Epithelial cell of esophagus (primary cell): Measurements from ENCODE around the gene REEP6.

ENCODE experiments used
- DNase-seq: peaks from one replicate; pipeline ENCODE4 v3.0.0; 2010; ENCODE audit warnings: low read depth
- H3K4me3 ChIP-seq: 2 replicates; pipeline ENCODE4 v1.5.1; 2011; ENCODE audit warnings: mild to moderate bottlenecking, low read length, control low read depth
- TF ChIP-seq, protein P1 (sequence below): IDR thresholded peaks from 2 replicates; pipeline ENCODE4 v1.5.1; 2011; ENCODE audit warnings: low read depth, mild to moderate bottlenecking, low read length, control low read depth, inconsistent platforms; ENCODE audit not compliant: insufficient read depth; ENCODE audit errors: missing control alignments

The REEP6 gene

GRCh38 chr19:1524972-1525325 is 34.0 kb downstream of the REEP6 start:
- H3K4me3 ChIP-seq: no peak overlapping the region

DNA sequence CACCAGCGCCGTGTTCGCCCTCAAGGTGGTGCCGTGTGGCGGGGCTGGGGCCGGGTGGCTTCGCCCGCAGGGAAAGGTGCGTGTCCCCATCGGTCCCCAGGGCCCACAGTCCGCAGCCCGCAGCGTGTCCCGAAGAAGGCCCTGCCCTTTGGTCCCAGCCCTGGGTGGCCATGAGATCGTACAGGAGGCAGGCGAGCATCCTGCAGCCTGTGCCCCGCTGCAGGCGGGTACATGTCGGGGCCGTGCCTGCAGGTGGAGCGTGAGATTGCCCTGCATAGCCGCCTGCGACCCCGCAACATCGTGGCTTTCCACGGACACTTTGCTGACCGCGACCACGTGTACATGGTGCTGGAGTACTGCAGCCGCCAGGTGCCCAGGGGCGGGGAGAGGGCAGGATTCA is 34.4 kb downstream of the REEP6 start:
- TF ChIP-seq, protein P1, sequence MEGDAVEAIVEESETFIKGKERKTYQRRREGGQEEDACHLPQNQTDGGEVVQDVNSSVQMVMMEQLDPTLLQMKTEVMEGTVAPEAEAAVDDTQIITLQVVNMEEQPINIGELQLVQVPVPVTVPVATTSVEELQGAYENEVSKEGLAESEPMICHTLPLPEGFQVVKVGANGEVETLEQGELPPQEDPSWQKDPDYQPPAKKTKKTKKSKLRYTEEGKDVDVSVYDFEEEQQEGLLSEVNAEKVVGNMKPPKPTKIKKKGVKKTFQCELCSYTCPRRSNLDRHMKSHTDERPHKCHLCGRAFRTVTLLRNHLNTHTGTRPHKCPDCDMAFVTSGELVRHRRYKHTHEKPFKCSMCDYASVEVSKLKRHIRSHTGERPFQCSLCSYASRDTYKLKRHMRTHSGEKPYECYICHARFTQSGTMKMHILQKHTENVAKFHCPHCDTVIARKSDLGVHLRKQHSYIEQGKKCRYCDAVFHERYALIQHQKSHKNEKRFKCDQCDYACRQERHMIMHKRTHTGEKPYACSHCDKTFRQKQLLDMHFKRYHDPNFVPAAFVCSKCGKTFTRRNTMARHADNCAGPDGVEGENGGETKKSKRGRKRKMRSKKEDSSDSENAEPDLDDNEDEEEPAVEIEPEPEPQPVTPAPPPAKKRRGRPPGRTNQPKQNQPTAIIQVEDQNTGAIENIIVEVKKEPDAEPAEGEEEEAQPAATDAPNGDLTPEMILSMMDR: no peak
- no peak overlapping the region for H3K4me3 ChIP-seq
- DNase-seq: no peak

More at GRCh38 chr19:1524972-1525325, 34.0 kb downstream of the REEP6 start:
- DNase-seq: no peak
- TF ChIP-seq, protein P1: no peak

GRCh38 chr19:1526066-1526778 is 35.2 kb downstream of the REEP6 start:
- no peak overlapping the region for H3K4me3 ChIP-seq
- TF ChIP-seq, protein P1: no peak
- DNase-seq: no peak

- DNase-seq: peak; percentile 49
- TF ChIP-seq, protein P1: no peak
- no peak overlapping the region for H3K4me3 ChIP-seq
Observed at GRCh38 chr19:1526979-1527649, 36.1 kb downstream of the REEP6 start.

GRCh38 chr19:1527650-1528309 is 36.8 kb downstream of the REEP6 start:
- TF ChIP-seq, protein P1: no peak
- no peak for DNase-seq
- H3K4me3 ChIP-seq: no peak overlapping the region

GRCh38 chr19:1528596-1529429 is 37.8 kb downstream of the REEP6 start:
- DNase-seq: no peak
- TF ChIP-seq, protein P1: no peak
- no peak overlapping the region for H3K4me3 ChIP-seq
